ENCODE results near the gene STAP2. TPM values are rescaled to one million over a fixed set of nuclear protein-coding genes. Genes with fewer than 3 reads are reported as not detected.
A peak's percentile ranks its signal among the peaks of the same experiment; 100 is the strongest.

Gene STAP2
- total RNA-seq, 1 donor from 2014 or later: 83.2 TPM

- DNase-seq (ENCODE audit: low read depth) (no peak), FAIRE-seq (no peak)
- H3K36me3 ChIP-seq (ENCODE audit: control insufficient read depth, insufficient read depth, low read length): peaks cover 58% of the 10 kb centered on the region
- no peak for TF ChIP-seq CTCF (IDR thresholded peaks at IDR 0.05; ENCODE audit: insufficient read depth, low read length, severe bottlenecking)
- H3K27me3 ChIP-seq (ENCODE audit: control insufficient read depth, insufficient read depth, low read length): no peaks in the 10 kb centered on the region
- H3K4me3 ChIP-seq (ENCODE audit: low read depth, low read length): no peak overlapping the region
These were observed 25.1 kb upstream of the STAP2 start for GRCh38 chr19:4363571-4364304.

GRCh38 chr19:4362831-4363545, 24.4 kb upstream of the STAP2 start:
- no peak for DNase-seq (ENCODE audit: low read depth)
- Histone ChIP-seq H3K36me3 (ENCODE audit: control insufficient read depth, insufficient read depth, low read length) (peaks cover 55% of the 10 kb centered on the region), H3K4me3 (ENCODE audit: low read depth, low read length) (no peak overlapping the region), H3K27me3 (ENCODE audit: control insufficient read depth, insufficient read depth, low read length) (no peaks in the 10 kb centered on the region)
- peak; percentile 36 for FAIRE-seq
- peak; percentile 37 for TF ChIP-seq CTCF (IDR thresholded peaks at IDR 0.05; ENCODE audit: insufficient read depth, low read length, severe bottlenecking)

- no peak for TF ChIP-seq CTCF (IDR thresholded peaks at IDR 0.05; ENCODE audit: insufficient read depth, low read length, severe bottlenecking)
- FAIRE-seq (no peak), DNase-seq (ENCODE audit: low read depth) (no peak)
- peaks cover 48% of the 10 kb centered on the region for H3K36me3 ChIP-seq (ENCODE audit: control insufficient read depth, insufficient read depth, low read length)
- H3K27me3 ChIP-seq (ENCODE audit: control insufficient read depth, insufficient read depth, low read length): no peaks in the 10 kb centered on the region
- H3K4me3 ChIP-seq (ENCODE audit: low read depth, low read length): no peak overlapping the region
These were observed 23.6 kb upstream of the STAP2 start for GRCh38 chr19:4362101-4362828.

GRCh38 chr19:4361152-4362046, 22.8 kb upstream of the STAP2 start:
- DNase-seq (ENCODE audit: low read depth) (no peak), FAIRE-seq (no peak)
- no peak for TF ChIP-seq CTCF (IDR thresholded peaks at IDR 0.05; ENCODE audit: insufficient read depth, low read length, severe bottlenecking)
- peaks cover 44% of the 10 kb centered on the region for H3K36me3 ChIP-seq (ENCODE audit: control insufficient read depth, insufficient read depth, low read length)
- H3K4me3 ChIP-seq (ENCODE audit: low read depth, low read length): no peak overlapping the region
- no peaks in the 10 kb centered on the region for H3K27me3 ChIP-seq (ENCODE audit: control insufficient read depth, insufficient read depth, low read length)

GRCh38 chr19:4360641-4361151, 22.1 kb upstream of the STAP2 start:
- DNase-seq (ENCODE audit: low read depth): no peak

More at GRCh38 chr19:4360641-4361151, 22.1 kb upstream of the STAP2 start:
- no peak for FAIRE-seq
- no peaks in the 10 kb centered on the region for H3K27me3 ChIP-seq (ENCODE audit: control insufficient read depth, insufficient read depth, low read length)
- no peak overlapping the region for H3K4me3 ChIP-seq (ENCODE audit: low read depth, low read length)
- peaks cover 37% of the 10 kb centered on the region for H3K36me3 ChIP-seq (ENCODE audit: control insufficient read depth, insufficient read depth, low read length)
- no peak for TF ChIP-seq CTCF (IDR thresholded peaks at IDR 0.05; ENCODE audit: insufficient read depth, low read length, severe bottlenecking)
